Astrocyte (in vitro differentiated cells and primary cell): ENCODE data around the gene ASPSCR1. TPM values are rescaled to one million over a fixed set of nuclear protein-coding genes. Genes with fewer than 3 reads are reported as not detected.
"Not testable (repeated sequence)": the region's sequence is repeated elsewhere in the genome, so short reads cannot be mapped to it uniquely, and the experiment has no call there.

Source experiments
- DNase-seq: peaks from one replicate; pipeline ENCODE4 v3.0.0-alpha.2; 2010; ENCODE audit warnings: low read depth
- FAIRE-seq: peaks from 2 replicates; lab custom pipeline; 2011; peaks lifted over from hg19 to GRCh38; lab: Jason Lieb, UNC
- H2AFZ ChIP-seq: 2 replicates; pipeline ENCODE4 v1.6.0; 2012; ENCODE audit warnings: low read depth, low read length, inconsistent platforms
- H3K27ac ChIP-seq: 2 replicates; pipeline ENCODE4 v1.5.1; 2011; ENCODE audit warnings: low read depth, low read length, inconsistent platforms
- H3K27me3 ChIP-seq: 2 replicates; pipeline ENCODE4 v1.6.0; 2011; ENCODE audit warnings: low read length, inconsistent platforms; ENCODE audit not compliant: insufficient read depth
- H3K36me3 ChIP-seq: 2 replicates; pipeline ENCODE4 v1.5.1; 2011; ENCODE audit warnings: low read length, inconsistent platforms; ENCODE audit not compliant: insufficient read depth
- H3K4me1 ChIP-seq: 2 replicates; pipeline ENCODE4 v1.5.1; 2011; ENCODE audit warnings: low read length, inconsistent platforms; ENCODE audit not compliant: insufficient read depth
- H3K4me2 ChIP-seq: 2 replicates; pipeline ENCODE4 v1.6.0; 2012; ENCODE audit warnings: low read length, inconsistent platforms
- H3K4me3 ChIP-seq: 2 replicates; pipeline ENCODE4 v1.5.1; 2011; ENCODE audit warnings: low read depth, mild to moderate bottlenecking, low read length, inconsistent platforms; ENCODE audit not compliant: insufficient read depth
- H3K79me2 ChIP-seq: 2 replicates; pipeline ENCODE4 v1.6.0; 2012; ENCODE audit warnings: mild to moderate bottlenecking, low read length, inconsistent platforms; ENCODE audit not compliant: insufficient read depth
- H3K9ac ChIP-seq: 2 replicates; pipeline ENCODE4 v1.6.0; 2012; ENCODE audit warnings: mild to moderate bottlenecking, low read length, inconsistent platforms
- H3K9me3 ChIP-seq: 2 replicates; pipeline ENCODE4 v1.5.1; 2012; ENCODE audit warnings: low read depth, mild to moderate bottlenecking, low read length, inconsistent platforms; ENCODE audit not compliant: insufficient read depth
- H4K20me1 ChIP-seq: 2 replicates; pipeline ENCODE4 v1.6.0; 2012; ENCODE audit warnings: low read length, inconsistent platforms; ENCODE audit not compliant: insufficient read depth
- H3K27ac Mint-ChIP-seq: one replicate; pipeline ENCODE4 v1.8.0; 2021; ENCODE audit warnings: mild to moderate bottlenecking, mixed read lengths; ENCODE audit not compliant: unreplicated experiment
- H3K27me3 Mint-ChIP-seq: one replicate; pipeline ENCODE4 v1.8.0; 2021; ENCODE audit warnings: low read depth, mixed read lengths; ENCODE audit not compliant: unreplicated experiment
- H3K36me3 Mint-ChIP-seq: one replicate; pipeline ENCODE4 v1.8.0; 2021; ENCODE audit warnings: low read depth, mixed read lengths; ENCODE audit not compliant: unreplicated experiment
- H3K4me1 Mint-ChIP-seq: one replicate; pipeline ENCODE4 v1.8.0; 2021; ENCODE audit warnings: low read depth, mixed read lengths; ENCODE audit not compliant: unreplicated experiment
- H3K4me3 Mint-ChIP-seq: one replicate; pipeline ENCODE4 v1.8.0; 2021; ENCODE audit warnings: mild to moderate bottlenecking, moderate library complexity, mixed read lengths; ENCODE audit not compliant: unreplicated experiment
- H3K9me3 Mint-ChIP-seq: one replicate; pipeline ENCODE4 v1.8.0; 2021; ENCODE audit warnings: mild to moderate bottlenecking, mixed read lengths; ENCODE audit not compliant: unreplicated experiment
- CTCF ChIP-seq: IDR thresholded peaks from 2 replicates; pipeline ENCODE4 v1.5.1; 2011; ENCODE audit warnings: low read depth, mild to moderate bottlenecking, inconsistent platforms, low read length, moderate library complexity; ENCODE audit not compliant: insufficient read depth
- EZH2 ChIP-seq: IDR thresholded peaks from 2 replicates; pipeline ENCODE4 v1.6.1; 2012; ENCODE audit warnings: mild to moderate bottlenecking, low read length, inconsistent platforms; ENCODE audit not compliant: insufficient read depth
- total RNA-seq: library from RNA; stranded (reverse); gene quantifications from 2 replicates; pipeline ENCODE4 v1.2.1, GENCODE V29; 2021

Gene ASPSCR1
- total RNA-seq, 1 donor from 2014 or later = 25.5 TPM

DNA sequence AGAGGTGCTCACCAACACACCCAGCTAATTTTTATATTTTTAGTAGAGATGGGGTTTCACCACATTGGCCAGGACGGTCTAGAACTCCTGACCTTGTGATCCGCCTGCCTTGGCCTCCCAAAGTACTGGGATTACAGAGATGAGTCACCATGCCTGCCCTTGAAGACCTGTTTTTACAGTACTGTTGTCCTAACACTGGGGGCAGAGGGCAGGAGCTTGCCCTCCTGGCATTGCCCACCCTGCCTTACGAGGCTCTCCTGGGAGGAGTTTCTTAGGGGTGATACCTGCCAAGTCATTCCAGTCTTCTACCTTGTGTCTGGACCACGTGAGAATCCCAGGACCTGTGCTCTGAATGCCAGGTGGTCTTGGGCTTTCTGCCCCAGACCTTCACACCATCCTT lies 2.7 kb downstream of the ASPSCR1 start:
- no peak for FAIRE-seq
- Histone ChIP-seq H2AFZ (no peak overlapping the region), H3K9ac (no peak overlapping the region), H3K27me3 (no peaks in the 10 kb centered on the region), H3K4me2 (no peak overlapping the region), H4K20me1 (peaks cover 9% of the 10 kb centered on the region), H3K27ac (no peak overlapping the region), H3K36me3 (peaks cover 10% of the 10 kb centered on the region), H3K4me1 (peaks cover 7% of the 10 kb centered on the region), H3K79me2 (peaks cover 7% of the 10 kb centered on the region), H3K4me3 (no peak overlapping the region), H3K9me3 (no peaks in the 10 kb centered on the region)
- Mint-ChIP-seq H3K4me3 (peak overlapping the region; percentile 84), H3K36me3 (peaks cover 4% of the 10 kb centered on the region), H3K4me1 (peaks cover 7% of the 10 kb centered on the region), H3K27ac (no peak overlapping the region), H3K9me3 (peaks cover 1% of the 10 kb centered on the region), H3K27me3 (no peaks in the 10 kb centered on the region)
- no peak for DNase-seq
- no peak for TF ChIP-seq EZH2
- TF ChIP-seq CTCF = no peak

- H3K9me3 ChIP-seq = no peaks in the 10 kb centered on the region
- peaks cover 7% of the 10 kb centered on the region for H3K4me1 ChIP-seq
- Mint-ChIP-seq H3K4me1 (peaks cover 7% of the 10 kb centered on the region), H3K27me3 (no peaks in the 10 kb centered on the region), H3K9me3 (no peaks in the 10 kb centered on the region), H3K36me3 (peaks cover 4% of the 10 kb centered on the region), H3K27ac (no peak overlapping the region), H3K4me3 (no peak overlapping the region)
- no peak overlapping the region for H3K9ac ChIP-seq
- H3K36me3 ChIP-seq = peaks cover 17% of the 10 kb centered on the region
- no peak overlapping the region for H3K4me3 ChIP-seq
- no peak for DNase-seq
- no peak for TF ChIP-seq EZH2
- TF ChIP-seq CTCF = no peak
- peaks cover 16% of the 10 kb centered on the region for H4K20me1 ChIP-seq
- no peak overlapping the region for H3K4me2 ChIP-seq
- FAIRE-seq = no peak
- H3K79me2 ChIP-seq = peaks cover 7% of the 10 kb centered on the region
- H3K27ac ChIP-seq = no peak overlapping the region
- no peak overlapping the region for H2AFZ ChIP-seq
- H3K27me3 ChIP-seq = no peaks in the 10 kb centered on the region
Observed at GRCh38 chr17:81980707-81981343, 3.4 kb downstream of the ASPSCR1 start.

GRCh38 chr17:81981511-81981910 lies 4.1 kb downstream of the ASPSCR1 start:
- H3K27me3 ChIP-seq, H3K9me3 Mint-ChIP-seq, H3K4me1 ChIP-seq, H3K4me3 ChIP-seq, H3K27ac ChIP-seq, FAIRE-seq, H3K27me3 Mint-ChIP-seq, H3K4me3 Mint-ChIP-seq, H3K4me2 ChIP-seq, H3K9me3 ChIP-seq, H3K27ac Mint-ChIP-seq, H3K9ac ChIP-seq, H2AFZ ChIP-seq, H3K4me1 Mint-ChIP-seq, H3K36me3 Mint-ChIP-seq, DNase-seq, H3K79me2 ChIP-seq: not testable (repeated sequence)
- Histone ChIP-seq H4K20me1 (peaks cover 17% of the 10 kb centered on the region), H3K36me3 (peaks cover 18% of the 10 kb centered on the region)
